ENCODE data around the gene XYLT2. TPM values are rescaled to one million over a fixed set of nuclear protein-coding genes. Genes with fewer than 3 reads are reported as not detected.

Gene XYLT2
- total and polyA plus RNA-seq, 2 of the 8 experiments (the other 6 are each of a cell fraction or from before 2014, with no cell fraction given) = 28.0 to 29.9 TPM

GRCh38 chr17:50356892-50357510, 11.1 kb downstream of the XYLT2 start:
- Histone ChIP-seq H3K23me2 (ENCODE audit: low read depth, low read length) (no peaks in the 10 kb centered on the region), H2AK5ac (ENCODE audit: low read depth, low read length) (no peak overlapping the region), H3K23ac (ENCODE audit: insufficient read length) (no peak overlapping the region), H2AFZ (ENCODE audit: low read length) (no peak overlapping the region), H3K9me3 (ENCODE audit: insufficient read depth in 2 of 2, low read depth in 1 of 2, low read length in 1 of 2) (no peaks in the 10 kb centered on the region), H2BK12ac (ENCODE audit: low read depth, low read length) (no peak overlapping the region), H2BK20ac (ENCODE audit: low read length) (no peak overlapping the region), H4K20me1 (replicated peaks in 1 of 2; ENCODE audit: control insufficient read depth in 1 of 2, insufficient read depth in 2 of 2, low read length in 2 of 2) (peaks cover 6 to 18% of the 10 kb centered on the region in 2 experiments), H2BK15ac (ENCODE audit: low read length) (no peak overlapping the region), H3K27ac (ENCODE audit: low read depth, low read length) (no peak overlapping the region), H4K5ac (ENCODE audit: insufficient read length, low read depth, low read length) (no peak overlapping the region), H2BK120ac (replicated peaks; ENCODE audit: low read depth, low read length) (no peak overlapping the region), H3K4me1 (replicated peaks in 1 of 4; ENCODE audit: control insufficient read depth in 3 of 4, insufficient read depth in 4 of 4, low read length in 3 of 4) (no peaks in the 10 kb centered on the region), H3K18ac (ENCODE audit: extremely low read depth, low read length) (no peak overlapping the region), H3K4me2 (ENCODE audit: insufficient read depth in 1 of 2, low read depth in 2 of 2, low read length in 2 of 2) (no peak overlapping the region), H4K8ac (ENCODE audit: extremely low read depth, insufficient read depth, low read length) (no peak overlapping the region), H3K4ac (replicated peaks; ENCODE audit: insufficient read length, low read depth, low read length) (no peak overlapping the region), H3K56ac (replicated peaks; ENCODE audit: insufficient read length, low read depth, low read length) (no peak overlapping the region), H3K14ac (ENCODE audit: insufficient read length) (no peak overlapping the region), H3K4me3 (ENCODE audit: extremely low read depth in 1 of 4, insufficient read depth in 2 of 4, low read depth in 3 of 4, low read length in 4 of 4) (no peak overlapping the region), H3K79me1 (ENCODE audit: low read depth, low read length) (0 out of 2 replicates have a peak, but pooled peaks cover under 1% of the 10 kb centered on the region), H2BK5ac (ENCODE audit: low read depth, low read length) (no peak overlapping the region), H3K79me2 (ENCODE audit: control insufficient read depth in 1 of 2, insufficient read depth in 2 of 2, low read length in 2 of 2) (no peaks in the 10 kb centered on the region), H3K36me3 (ENCODE audit: control insufficient read depth in 2 of 4, insufficient read depth in 4 of 4, low read length in 3 of 4) (peaks cover 14 to 54% (median 32%) of the 10 kb centered on the region in 4 experiments), H3K9ac (replicated peaks in 1 of 4; ENCODE audit: extremely low read depth in 1 of 4, low read depth in 3 of 4, low read length in 3 of 4) (no peak overlapping the region), H3K27me3 (replicated peaks in 1 of 4; ENCODE audit: control insufficient read depth in 3 of 4, extremely low read depth in 1 of 4, insufficient read depth in 3 of 4, low read length in 3 of 4) (no peaks in the 10 kb centered on the region), H4K91ac (replicated peaks; ENCODE audit: insufficient read length, low read length) (no peak overlapping the region)
- no peak for DNase-seq (ENCODE audit: low read depth in 1 of 2, low spot score in 2 of 2)
- ChIA-PET POLR2A (ENCODE audit: partially characterized antibody) (interaction anchor here (10.6 to 20.2 kb wide), 2 partner anchors 7 to 28 kb away, joined by 135 to 313 read pairs; partner anchors contain the start of genes EME1, LRRC59, MRPL27 and XYLT2), CTCF (ENCODE audit: partially characterized antibody) (interaction anchor here (1.1 kb wide), 1 partner anchor 17 kb away, joined by 3 read pairs; no protein-coding TSS in a partner anchor)
- TF ChIP-seq POU5F1 (IDR thresholded peaks at IDR 0.05; ENCODE audit: low read depth, low read length) (no peak), BCL11A (IDR thresholded peaks at IDR 0.05; ENCODE audit: low read depth in 2 of 2, low read length in 2 of 2) (no peak), RBBP5 (IDR thresholded peaks at IDR 0.05; ENCODE audit: borderline replicate concordance, low read depth, low read length) (no peak), HDAC6 (IDR thresholded peaks at IDR 0.05; ENCODE audit: low read depth, low read length) (no peak), RXRA (IDR thresholded peaks at IDR 0.05; ENCODE audit: insufficient read depth, low read depth, low read length) (no peak), POLR2AphosphoS5 (IDR thresholded peaks at IDR 0.05; ENCODE audit: low read depth, low read length) (no peak), SUZ12 (IDR thresholded peaks at IDR 0.05; ENCODE audit: low read length) (no peak)
- no peak for FAIRE-seq
- 93% methylated on average over 12 of the region's 12 CpGs; no CpG with 5 or more reads in 1 of the 2 experiments for WGBS, 2 experiments (ENCODE audit: extremely low coverage in 1 of 2, insufficient coverage in 1 of 2, insufficient read length in 1 of 2, insufficient replicate concordance in 2 of 2, low coverage in 1 of 2, low lambda C conversion rate in 2 of 2, missing lambda C conversion rate in 1 of 2)
